HEK293T (cell line): ENCODE measurements around the gene SIPA1L3.

Source experiments
- CTCF ChIA-PET: fragments of 350-600 bp; formaldehyde crosslinking; extraction: SDS; loops from one replicate; lab custom pipeline; 2021; ENCODE audit warnings: antibody characterized with exemption, inconsistent platforms; lab: Yijun Ruan, JAX
- POLR2A ChIA-PET: fragments of 350-600 bp; formaldehyde crosslinking; extraction: SDS; loops from one replicate; lab custom pipeline; 2020; ENCODE audit warnings: antibody characterized with exemption, inconsistent platforms; lab: Yijun Ruan, JAX
- DNase-seq: peaks from one replicate; pipeline ENCODE4 v3.0.0; 2012; ENCODE audit warnings: mixed read lengths; ENCODE audit errors: extremely low spot score
- ARNT ChIP-seq: fragments of 450-650 bp; IDR thresholded peaks from 2 replicates; pipeline ENCODE4 v1.6.1; 2017; ENCODE audit warnings: mild to moderate bottlenecking
- BHLHE40 ChIP-seq: fragments of 450-650 bp; IDR thresholded peaks from 2 replicates; pipeline ENCODE4 v1.6.1; 2016; ENCODE audit warnings: mild to moderate bottlenecking, moderate library complexity, borderline replicate concordance
- CTBP1 ChIP-seq: fragments of 450-650 bp; IDR thresholded peaks from 2 replicates; pipeline ENCODE4 v1.6.1; 2016; ENCODE audit warnings: borderline replicate concordance
- ELF4 ChIP-seq: fragments of 450-650 bp; IDR thresholded peaks from 2 replicates; pipeline ENCODE4 v1.6.1; 2017; ENCODE audit warnings: antibody characterized with exemption
- FOXA1 ChIP-seq: fragments of 450-650 bp; IDR thresholded peaks from 2 replicates; pipeline ENCODE4 v1.6.1; 2016; ENCODE audit warnings: mild to moderate bottlenecking
- FOXK2 ChIP-seq: fragments of 450-650 bp; IDR thresholded peaks from 2 replicates; pipeline ENCODE4 v1.6.1; 2016; ENCODE audit warnings: mild to moderate bottlenecking
- FOXM1 ChIP-seq: fragments of 450-650 bp; IDR thresholded peaks from 2 replicates; pipeline ENCODE4 v1.6.1; 2017; ENCODE audit warnings: mild to moderate bottlenecking, borderline replicate concordance
- HDGF ChIP-seq: fragments of 450-650 bp; IDR thresholded peaks from 2 replicates; pipeline ENCODE4 v1.6.1; 2017; ENCODE audit warnings: antibody characterized with exemption, borderline replicate concordance
- L3MBTL2 ChIP-seq: fragments of 450-650 bp; conservative IDR thresholded peaks from 2 replicates; pipeline ENCODE4 v1.6.1; 2016; ENCODE audit warnings: mild to moderate bottlenecking
- LEF1 ChIP-seq: fragments of 450-650 bp; IDR thresholded peaks from 2 replicates; pipeline ENCODE4 v1.6.1; 2017; ENCODE audit warnings: mild to moderate bottlenecking, borderline replicate concordance
- NFRKB ChIP-seq: fragments of 450-650 bp; IDR thresholded peaks from 2 replicates; pipeline ENCODE4 v1.6.1; 2016; ENCODE audit warnings: mild to moderate bottlenecking, moderate library complexity
- PKNOX1 ChIP-seq: fragments of 450-650 bp; IDR thresholded peaks from 2 replicates; pipeline ENCODE4 v1.6.1; 2016
- SP1 ChIP-seq: fragments of 450-650 bp; IDR thresholded peaks from 2 replicates; pipeline ENCODE4 v1.6.1; 2017
- SUZ12 ChIP-seq: fragments of 450-650 bp; IDR thresholded peaks from 2 replicates; pipeline ENCODE4 v1.6.1; 2016; ENCODE audit warnings: mild to moderate bottlenecking
- TARDBP ChIP-seq: fragments of 450-650 bp; IDR thresholded peaks from 2 replicates; pipeline ENCODE4 v1.6.1; 2016
- ZNF384 ChIP-seq: fragments of 450-650 bp; IDR thresholded peaks from 2 replicates; pipeline ENCODE4 v1.6.1; 2016

Gene SIPA1L3

GRCh38 chr19:38071647-38072046, 164.6 kb downstream of the SIPA1L3 start:
- CTCF ChIA-PET: no interaction called here
- TF ChIP-seq SUZ12 (no peak), FOXK2 (no peak), SP1 (no peak), BHLHE40 (no peak), TARDBP (no peak), PKNOX1 (no peak), HDGF (no peak), FOXA1 (no peak), L3MBTL2 (no peak)
- POLR2A ChIA-PET: no interaction called here
- no peak for DNase-seq

GRCh38 chr19:38072776-38073750, 166.1 kb downstream of the SIPA1L3 start:
- TF ChIP-seq ZNF384 (no peak), ARNT (no peak), LEF1 (no peak), CTBP1 (no peak), NFRKB (no peak), FOXM1 (no peak), ELF4 (no peak), HDGF (no peak), TARDBP (no peak), BHLHE40 (no peak), L3MBTL2 (no peak), PKNOX1 (no peak), FOXK2 (no peak), FOXA1 (no peak), SP1 (no peak), SUZ12 (no peak)
- DNase-seq: no peak
- ChIA-PET CTCF (no interaction called here), POLR2A (no interaction called here)

- DNase-seq: no peak
- TF ChIP-seq BHLHE40: no peak
- no peak for TF ChIP-seq SUZ12
- TF ChIP-seq FOXM1: no peak
- TF ChIP-seq FOXA1: no peak
- no peak for TF ChIP-seq HDGF
- no peak for TF ChIP-seq PKNOX1
- TF ChIP-seq ZNF384: no peak
- ChIA-PET CTCF (no interaction called here), POLR2A (no interaction called here)
These were observed 167.1 kb downstream of the SIPA1L3 start for GRCh38 chr19:38073841-38074685.

GRCh38 chr19:38076337-38076736, 169.3 kb downstream of the SIPA1L3 start:
- CTCF ChIA-PET: no interaction called here
- TF ChIP-seq SUZ12: no peak
- no peak for TF ChIP-seq NFRKB
- no peak for TF ChIP-seq HDGF
- TF ChIP-seq TARDBP: no peak
- no peak for TF ChIP-seq BHLHE40
- no peak for TF ChIP-seq FOXM1
- TF ChIP-seq ZNF384: no peak
- TF ChIP-seq L3MBTL2: no peak
- no peak for TF ChIP-seq FOXK2
- no peak for TF ChIP-seq LEF1
- no peak for TF ChIP-seq ELF4
- no peak for TF ChIP-seq ARNT
- no peak for TF ChIP-seq PKNOX1
- no peak for TF ChIP-seq CTBP1
- no peak for TF ChIP-seq SP1
- no peak for TF ChIP-seq FOXA1
- POLR2A ChIA-PET: no interaction called here
- DNase-seq: no peak

GRCh38 chr19:38078302-38078930, 171.4 kb downstream of the SIPA1L3 start:
- no peak for TF ChIP-seq ZNF384
- no peak for TF ChIP-seq HDGF
- ChIA-PET CTCF (no interaction called here), POLR2A (no interaction called here)
- no peak for DNase-seq
